Sigmoid colon (tissue), 7 donors: Measurements from ENCODE around the gene CNTN5. TPM values are rescaled to one million over a fixed set of nuclear protein-coding genes. Genes with fewer than 3 reads are reported as not detected.

Experiments used
- DNase-seq: peaks from one replicate; pipeline ENCODE4 v3.0.0-alpha.2; 2019
- H3K27ac ChIP-seq, 4 donors: fragments of 200-600 bp; sonication (generic); one replicate each; pipeline ENCODE4 v1.5.1; 2016 to 2019; ENCODE audit warnings: mild to moderate bottlenecking in 1 of 4
- H3K27me3 ChIP-seq, 3 donors: fragments of 200-600 bp; sonication (generic); one replicate each; pipeline ENCODE4 v1.5.1; 2019; ENCODE audit warnings: mild to moderate bottlenecking in 1 of 3
- H3K36me3 ChIP-seq, 4 donors: fragments of 200-600 bp; sonication (generic); one replicate each; pipeline ENCODE4 v1.5.1; 2016 to 2019
- H3K4me1 ChIP-seq, 4 donors: fragments of 200-600 bp; sonication (generic); one replicate each; pipeline ENCODE4 v1.5.1; 2017 to 2019
- H3K4me3 ChIP-seq, 4 donors: fragments of 200-600 bp; sonication (generic); one replicate each; pipeline ENCODE4 v1.5.1; 2017 to 2019; ENCODE audit warnings: mild to moderate bottlenecking in 2 of 4, moderate library complexity in 1 of 4
- H3K9me3 ChIP-seq, 4 donors: fragments of 200-600 bp in 3 of 4; sonication (generic) in 3 of 4; one replicate each; pipeline versions ENCODE4 v1.5.1 to v1.6.1; 2013 to 2019
- CTCF ChIP-seq, 4 experiments: fragments of 450-650 bp in 3 of 4; fragments of 200-600 bp in 1 of 4; IDR thresholded peaks; one replicate each; pipeline ENCODE4 v1.5.1; 2016 to 2019; ENCODE audit warnings: antibody characterized with exemption in 4 of 4, mild to moderate bottlenecking in 3 of 4, moderate library complexity in 2 of 4
- EP300 ChIP-seq, 4 donors: sonication (generic); formaldehyde crosslinking; IDR thresholded peaks; one replicate each; pipeline ENCODE4 v1.6.1; 2017; ENCODE audit warnings: antibody characterized with exemption in 4 of 4
- POLR2A ChIP-seq, 2 donors: fragments of 450-650 bp; IDR thresholded peaks; one replicate each; pipeline ENCODE4 v1.6.1; 2016; ENCODE audit warnings: antibody characterized with exemption in 2 of 2, mild to moderate bottlenecking in 2 of 2, moderate library complexity in 2 of 2
- POLR2AphosphoS5 ChIP-seq, 4 donors: sonication (generic); formaldehyde crosslinking; IDR thresholded peaks; one replicate each; pipeline ENCODE4 v1.6.1; 2017; ENCODE audit warnings: antibody characterized with exemption in 4 of 4
- WGBS, 2 donors: extraction: QIAGEN DNeasy Blood & Tissue Kit; methylation state at CpG; one replicate each; pipeline ENCODE4 v1.1.7; 2013; 5-methylcytosine and 5-hydroxymethylcytosine counted together
- intact Hi-C: fragments of 100-400 bp; cut with DNase I; formaldehyde crosslinking; loops from one replicate; pipeline ENCODE4 v1.15.1; 2023
- polyA plus RNA-seq, 3 donors: library from polyadenylated mRNA; stranded (reverse); fragments of 200-250 nt; gene quantifications; one replicate each; pipeline ENCODE4 v1.2.3, GENCODE V29; 2013
- total RNA-seq, 4 donors: library from RNA; depleted of rRNA; stranded (reverse); fragments of >200 nt; gene quantifications; one replicate each; pipeline ENCODE4 v1.1.0, GENCODE V29; 2016
- donor health status: healthy with polysubstance abuse.
- donor health status: Bipolar disorder and iron deficiency.
- donor health status: healthy.

Gene CNTN5
- total and polyA plus RNA-seq, 7 donors, result 0.13 to 0.36 (median 0.16) TPM; not detected in 2

- no peak for DNase-seq
- Histone ChIP-seq H3K27ac (no peak overlapping the region), H3K27me3 (no peaks in the 10 kb centered on the region), H3K36me3 (no peaks in the 10 kb centered on the region), H3K4me3 (no peak overlapping the region), H3K9me3 (peaks cover 0 to 4% (median 0%) of the 10 kb centered on the region in 4 donors), H3K4me1 (no peaks in the 10 kb centered on the region)
- no peak for TF ChIP-seq EP300 (IDR thresholded peaks at IDR 0.05)
- no peak for TF ChIP-seq POLR2AphosphoS5 (IDR thresholded peaks at IDR 0.05)
- TF ChIP-seq POLR2A (IDR thresholded peaks at IDR 0.05), result no peak
- TF ChIP-seq CTCF (IDR thresholded peaks at IDR 0.05), result no peak
- intact Hi-C loops, result no loop called here
These were observed 674.4 kb downstream of the CNTN5 start for GRCh38 chr11:99695106-99695505.

- intact Hi-C loops, result no loop called here
- H3K27me3 ChIP-seq, result no peaks in the 10 kb centered on the region
- H3K27ac ChIP-seq, result no peak overlapping the region
- no peaks in the 10 kb centered on the region for H3K4me1 ChIP-seq
- 63 to 72% methylated on average over 1 of the region's 1 CpG for WGBS, 2 donors
- H3K4me3 ChIP-seq, result no peak overlapping the region
- H3K9me3 ChIP-seq, result no peaks in the 10 kb centered on the region
- no peaks in the 10 kb centered on the region for H3K36me3 ChIP-seq
- DNase-seq, result no peak
- no peak for TF ChIP-seq POLR2AphosphoS5 (IDR thresholded peaks at IDR 0.05)
- TF ChIP-seq CTCF (IDR thresholded peaks at IDR 0.05), result no peak
- TF ChIP-seq POLR2A (IDR thresholded peaks at IDR 0.05), result no peak
These were observed 686.1 kb downstream of the CNTN5 start for GRCh38 chr11:99706848-99707247.

DNA sequence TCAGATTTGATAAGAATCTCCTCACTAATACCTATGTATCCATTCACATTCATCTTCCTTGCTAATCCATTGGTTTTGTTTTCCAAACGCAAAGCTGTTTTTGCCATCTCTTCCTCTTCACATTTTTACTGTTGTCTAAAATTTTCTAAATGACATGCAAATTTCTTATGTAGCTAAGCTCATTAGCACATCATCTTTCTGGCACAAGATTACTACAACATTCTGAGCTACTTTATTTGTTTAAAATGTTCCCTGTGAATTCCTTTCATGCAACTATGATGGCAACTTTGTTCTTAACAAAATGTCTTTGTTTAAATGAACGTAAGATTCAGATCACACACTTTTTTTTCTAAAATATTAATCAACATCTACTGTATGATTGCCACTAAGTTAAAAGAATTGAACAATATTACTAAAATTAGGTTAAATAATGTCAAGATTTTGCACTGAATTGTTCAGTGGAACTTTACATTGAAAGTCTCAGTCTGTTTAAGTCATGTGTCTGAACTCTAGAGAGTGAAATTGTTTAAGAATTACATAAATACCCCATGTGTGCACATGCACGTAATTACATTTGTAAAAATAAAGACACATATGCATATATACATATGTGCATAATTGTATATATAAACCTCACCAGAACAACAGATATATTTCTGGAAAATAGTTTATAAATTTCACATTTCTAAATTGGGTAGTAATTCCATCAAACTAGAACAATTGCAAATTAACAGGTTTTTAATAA lies 688.4 kb downstream of the CNTN5 start:
- H3K9me3 ChIP-seq, result no peaks in the 10 kb centered on the region
- H3K27ac ChIP-seq, result no peak overlapping the region
- no peak overlapping the region for H3K4me3 ChIP-seq
- WGBS, 2 donors, result 74 to 78% methylated on average over 3 of the region's 3 CpGs
- H3K4me1 ChIP-seq, result no peaks in the 10 kb centered on the region
- no peaks in the 10 kb centered on the region for H3K27me3 ChIP-seq
- intact Hi-C loops, result no loop called here
- no peak for DNase-seq
- H3K36me3 ChIP-seq, result no peaks in the 10 kb centered on the region
- TF ChIP-seq POLR2A (IDR thresholded peaks at IDR 0.05) (no peak), CTCF (IDR thresholded peaks at IDR 0.05) (no peak), EP300 (IDR thresholded peaks at IDR 0.05) (no peak), POLR2AphosphoS5 (IDR thresholded peaks at IDR 0.05) (no peak)

- 65 to 66% methylated on average over 3 of the region's 3 CpGs for WGBS, 2 donors
- no peak for TF ChIP-seq CTCF (IDR thresholded peaks at IDR 0.05)
- TF ChIP-seq POLR2A (IDR thresholded peaks at IDR 0.05), result no peak
- no peak for TF ChIP-seq POLR2AphosphoS5 (IDR thresholded peaks at IDR 0.05)
- no peak for TF ChIP-seq EP300 (IDR thresholded peaks at IDR 0.05)
These were observed 695.6 kb downstream of the CNTN5 start for GRCh38 chr11:99716302-99716701.

GRCh38 chr11:99718291-99718690 lies 697.5 kb downstream of the CNTN5 start:
- H3K4me1 ChIP-seq, result no peaks in the 10 kb centered on the region
- intact Hi-C loops, result no loop called here
- TF ChIP-seq POLR2A (IDR thresholded peaks at IDR 0.05), result no peak
- no peak for TF ChIP-seq CTCF (IDR thresholded peaks at IDR 0.05)
- TF ChIP-seq EP300 (IDR thresholded peaks at IDR 0.05), result no peak
- no peak for TF ChIP-seq POLR2AphosphoS5 (IDR thresholded peaks at IDR 0.05)
- DNase-seq, result no peak
- no peak overlapping the region for H3K4me3 ChIP-seq
- H3K36me3 ChIP-seq, result no peaks in the 10 kb centered on the region
- H3K27me3 ChIP-seq, result no peaks in the 10 kb centered on the region
- H3K9me3 ChIP-seq, result no peaks in the 10 kb centered on the region
- H3K27ac ChIP-seq, result no peak overlapping the region

More at GRCh38 chr11:99716302-99716701, 695.6 kb downstream of the CNTN5 start:
- no peaks in the 10 kb centered on the region for H3K27me3 ChIP-seq
- no peak for DNase-seq
- H3K27ac ChIP-seq, result no peak overlapping the region
- no peaks in the 10 kb centered on the region for H3K36me3 ChIP-seq
- no peak overlapping the region for H3K4me3 ChIP-seq
- intact Hi-C loops, result no loop called here
- no peaks in the 10 kb centered on the region for H3K4me1 ChIP-seq
- H3K9me3 ChIP-seq, result no peaks in the 10 kb centered on the region
